Measurements from ENCODE around the gene SFN. TPM values are rescaled to one million over a fixed set of nuclear protein-coding genes. Genes with fewer than 3 reads are reported as not detected.

SFN gene
- total RNA-seq, 1 donor from 2014 or later: 4.4 TPM

DNA sequence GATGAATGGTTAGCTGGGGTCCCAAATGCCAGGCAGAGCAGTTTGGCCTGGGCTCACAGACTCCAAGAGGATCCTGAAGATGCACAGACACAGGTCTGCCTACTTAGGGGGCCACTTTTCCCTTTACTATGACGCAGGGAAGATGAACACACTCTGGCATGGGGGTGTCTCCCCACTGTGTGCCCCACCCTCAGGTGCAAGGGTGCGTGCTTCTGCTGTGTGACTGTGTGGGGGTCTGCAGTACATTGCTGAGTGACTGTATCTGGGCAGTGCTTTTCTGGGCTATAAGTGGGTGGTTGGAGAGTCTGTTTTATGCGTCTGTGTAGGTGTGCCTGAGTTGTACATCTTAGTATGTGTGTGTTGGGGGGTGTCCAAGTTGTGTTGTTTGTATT, 47.0 kb downstream of the SFN start:
- no peak overlapping the region for H3K4me3 Mint-ChIP-seq
- TF ChIP-seq, protein P1, sequence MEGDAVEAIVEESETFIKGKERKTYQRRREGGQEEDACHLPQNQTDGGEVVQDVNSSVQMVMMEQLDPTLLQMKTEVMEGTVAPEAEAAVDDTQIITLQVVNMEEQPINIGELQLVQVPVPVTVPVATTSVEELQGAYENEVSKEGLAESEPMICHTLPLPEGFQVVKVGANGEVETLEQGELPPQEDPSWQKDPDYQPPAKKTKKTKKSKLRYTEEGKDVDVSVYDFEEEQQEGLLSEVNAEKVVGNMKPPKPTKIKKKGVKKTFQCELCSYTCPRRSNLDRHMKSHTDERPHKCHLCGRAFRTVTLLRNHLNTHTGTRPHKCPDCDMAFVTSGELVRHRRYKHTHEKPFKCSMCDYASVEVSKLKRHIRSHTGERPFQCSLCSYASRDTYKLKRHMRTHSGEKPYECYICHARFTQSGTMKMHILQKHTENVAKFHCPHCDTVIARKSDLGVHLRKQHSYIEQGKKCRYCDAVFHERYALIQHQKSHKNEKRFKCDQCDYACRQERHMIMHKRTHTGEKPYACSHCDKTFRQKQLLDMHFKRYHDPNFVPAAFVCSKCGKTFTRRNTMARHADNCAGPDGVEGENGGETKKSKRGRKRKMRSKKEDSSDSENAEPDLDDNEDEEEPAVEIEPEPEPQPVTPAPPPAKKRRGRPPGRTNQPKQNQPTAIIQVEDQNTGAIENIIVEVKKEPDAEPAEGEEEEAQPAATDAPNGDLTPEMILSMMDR (IDR thresholded peaks at IDR 0.05; ENCODE audit: unreplicated experiment): no peak
- H3K27me3 Mint-ChIP-seq (ENCODE audit: low read depth): no peaks in the 10 kb centered on the region
- H3K27ac Mint-ChIP-seq: no peak overlapping the region
- H3K36me3 Mint-ChIP-seq: no peaks in the 10 kb centered on the region
- DNase-seq (ENCODE audit: low spot score in 2 of 2, unreplicated experiment in 2 of 2): no peak
- no peaks in the 10 kb centered on the region for H3K4me1 Mint-ChIP-seq
- no peaks in the 10 kb centered on the region for H3K9me3 Mint-ChIP-seq

DNA sequence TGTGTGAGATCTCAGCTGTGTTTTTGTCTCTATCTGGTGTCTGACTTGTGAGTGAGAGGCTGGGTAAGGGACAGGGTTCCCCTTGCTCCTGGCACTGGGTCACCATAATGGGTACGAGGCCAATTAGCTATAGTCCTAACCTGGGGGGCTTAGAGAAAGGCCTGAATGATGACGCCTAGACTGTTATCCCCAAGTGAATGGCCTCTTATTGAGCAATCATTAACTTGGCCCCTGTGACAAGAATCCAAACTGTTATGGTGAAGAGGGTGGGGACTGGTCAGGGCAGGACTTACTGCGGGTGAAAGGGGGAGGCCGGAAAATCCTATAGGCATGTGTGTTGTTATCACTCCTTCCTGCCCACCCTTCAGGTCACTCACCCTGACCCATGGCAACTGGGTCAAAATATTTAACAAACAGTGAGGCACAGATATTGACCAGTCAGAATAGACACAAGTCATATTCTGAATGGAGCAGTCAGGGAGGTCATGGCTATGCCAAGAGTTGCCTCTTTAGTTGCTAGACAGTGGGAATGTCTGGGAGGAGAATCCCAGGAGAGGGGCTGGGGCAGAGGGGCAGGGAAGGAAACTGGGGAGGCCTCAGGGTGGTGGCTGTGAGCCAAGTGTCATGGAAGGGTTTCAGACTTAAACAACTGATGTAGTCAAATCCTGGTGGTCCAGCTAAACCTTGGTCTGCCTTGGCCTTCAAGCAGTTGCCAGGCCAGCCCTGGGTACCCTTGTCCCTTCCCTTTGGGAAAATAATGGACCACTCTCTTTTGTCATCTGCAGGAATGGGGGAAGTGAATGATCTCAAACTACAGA, 47.6 kb downstream of the SFN start:
- Mint-ChIP-seq H3K4me3 (no peak overlapping the region), H3K27ac (no peak overlapping the region), H3K27me3 (ENCODE audit: low read depth) (no peaks in the 10 kb centered on the region), H3K4me1 (no peaks in the 10 kb centered on the region), H3K9me3 (no peaks in the 10 kb centered on the region), H3K36me3 (no peaks in the 10 kb centered on the region)
- TF ChIP-seq, protein P1 (IDR thresholded peaks at IDR 0.05; ENCODE audit: unreplicated experiment): no peak
- no peak for DNase-seq (ENCODE audit: low spot score in 2 of 2, unreplicated experiment in 2 of 2)

DNA sequence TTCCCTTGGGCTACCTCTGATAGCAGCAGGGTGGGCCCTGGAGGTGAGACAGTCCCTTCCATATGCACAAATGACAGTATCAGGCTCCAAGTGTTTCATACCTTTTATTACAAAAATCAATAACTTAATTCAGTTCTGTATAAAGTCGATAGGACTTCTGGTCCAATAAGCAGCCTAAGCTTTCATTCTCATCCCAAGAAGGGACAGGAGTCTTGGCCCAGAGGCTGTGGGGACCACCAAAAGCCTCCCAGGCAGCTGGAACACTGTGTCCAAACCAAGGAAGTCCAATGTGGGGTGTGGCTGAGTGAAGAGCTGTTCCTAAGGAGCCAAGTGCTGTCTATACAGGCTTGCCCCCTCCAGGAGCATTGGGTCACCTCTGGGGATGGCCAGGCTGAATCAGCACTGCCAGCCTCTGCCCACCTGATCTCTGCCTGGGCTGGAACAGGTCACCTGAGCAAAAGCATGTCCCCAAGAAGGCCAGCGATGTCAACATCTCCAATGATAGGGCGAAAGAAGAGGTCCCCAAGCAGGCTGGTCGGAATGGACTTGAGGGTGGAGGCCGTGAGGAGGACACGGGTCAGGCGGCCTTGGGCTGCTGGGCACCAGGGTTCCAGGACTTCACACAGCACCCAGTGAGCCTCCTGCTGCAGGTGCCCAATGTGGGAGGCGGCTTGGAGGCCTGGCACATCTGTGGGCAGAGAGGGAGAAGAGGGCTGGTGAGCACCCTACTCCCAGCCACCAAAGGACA, 48.6 kb downstream of the SFN start:
- DNase-seq (ENCODE audit: low spot score in 2 of 2, unreplicated experiment in 2 of 2): no peak
- no peaks in the 10 kb centered on the region for H3K9me3 Mint-ChIP-seq
- H3K27ac Mint-ChIP-seq: no peak overlapping the region
- peaks cover 1% of the 10 kb centered on the region for H3K27me3 Mint-ChIP-seq (ENCODE audit: low read depth)
- H3K36me3 Mint-ChIP-seq: no peaks in the 10 kb centered on the region
- H3K4me1 Mint-ChIP-seq: no peaks in the 10 kb centered on the region
- TF ChIP-seq, protein P1 (IDR thresholded peaks at IDR 0.05; ENCODE audit: unreplicated experiment): no peak
- no peak overlapping the region for H3K4me3 Mint-ChIP-seq

DNA sequence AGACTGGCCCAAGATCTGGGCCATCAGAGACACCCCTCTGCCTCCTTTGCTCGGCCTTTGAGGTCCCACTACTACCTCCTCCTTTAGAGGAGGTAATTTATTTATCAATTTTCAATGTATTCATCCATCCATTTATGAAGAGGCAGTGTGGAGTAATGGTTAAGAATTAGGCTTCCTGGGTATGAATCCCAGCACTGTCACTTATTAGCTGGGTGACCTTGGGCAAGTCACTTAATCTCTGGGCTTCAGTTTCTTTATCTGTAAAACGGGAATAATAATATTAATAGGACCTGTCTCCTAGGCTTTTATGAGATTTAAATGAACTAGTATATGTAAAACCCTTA, 49.2 kb downstream of the SFN start:
- H3K27me3 Mint-ChIP-seq (ENCODE audit: low read depth): peaks cover 1% of the 10 kb centered on the region
- no peak overlapping the region for H3K4me3 Mint-ChIP-seq
- DNase-seq (ENCODE audit: low spot score in 2 of 2, unreplicated experiment in 2 of 2): no peak
- H3K36me3 Mint-ChIP-seq: no peaks in the 10 kb centered on the region
- H3K4me1 Mint-ChIP-seq: no peaks in the 10 kb centered on the region
- H3K27ac Mint-ChIP-seq: no peak overlapping the region
- no peaks in the 10 kb centered on the region for H3K9me3 Mint-ChIP-seq
- TF ChIP-seq, protein P1 (IDR thresholded peaks at IDR 0.05; ENCODE audit: unreplicated experiment): no peak

DNA sequence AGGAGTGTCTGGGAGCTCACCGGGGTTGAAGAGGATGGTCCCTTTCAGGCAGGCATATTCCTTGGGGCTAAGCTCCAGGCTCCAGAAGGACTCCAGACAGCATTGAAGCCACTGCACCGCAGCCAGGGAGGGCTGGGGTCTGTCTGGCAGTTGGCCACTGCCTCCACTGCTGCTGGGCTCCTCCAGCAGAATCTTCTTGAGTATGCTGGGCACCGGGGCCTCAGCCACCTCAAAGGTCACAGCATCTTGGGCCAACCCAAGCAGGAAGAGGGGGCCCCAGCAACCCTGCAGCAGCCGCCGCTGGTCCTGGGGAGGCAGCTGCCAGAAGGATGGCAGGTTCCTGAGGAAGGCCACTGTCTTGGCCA, 50.4 kb downstream of the SFN start:
- no peak for DNase-seq (ENCODE audit: low spot score in 2 of 2, unreplicated experiment in 2 of 2)
- no peaks in the 10 kb centered on the region for H3K36me3 Mint-ChIP-seq
- H3K27ac Mint-ChIP-seq: no peak overlapping the region
- no peaks in the 10 kb centered on the region for H3K4me1 Mint-ChIP-seq
- no peak overlapping the region for H3K4me3 Mint-ChIP-seq
- TF ChIP-seq, protein P1 (IDR thresholded peaks at IDR 0.05; ENCODE audit: unreplicated experiment): no peak
- H3K27me3 Mint-ChIP-seq (ENCODE audit: low read depth): peaks cover 1% of the 10 kb centered on the region
- H3K9me3 Mint-ChIP-seq: no peaks in the 10 kb centered on the region

Other genes starting within 250 kb of the SFN start
- gene ARID1A, start 167.1 kb upstream of the SFN start, total RNA-seq: 144 to 160 TPM (median 149 TPM) in 3 replicates
- 10.7 to 14.0 TPM (median 13.1 TPM) in 3 replicates for gene PIGV, start 75.2 kb upstream of the SFN start, total RNA-seq
- gene ZDHHC18, start 36.5 kb upstream of the SFN start, total RNA-seq: 25.8 to 28.8 TPM (median 28.4 TPM) in 3 replicates
- 31.1 to 33.4 TPM (median 32.3 TPM) in 3 replicates for gene GPN2, start 27.1 kb downstream of the SFN start, total RNA-seq
- gene GPATCH3, start 37.3 kb downstream of the SFN start, total RNA-seq: 19.5 to 23.5 TPM (median 19.8 TPM) in 3 replicates
- not detected in 3 replicates for gene NR0B2, start 50.8 kb downstream of the SFN start, total RNA-seq
- gene NUDC, start 58.6 kb downstream of the SFN start, total RNA-seq: 50.8 to 55.3 TPM (median 54.4 TPM) in 3 replicates
- 11.9 to 12.9 TPM (median 12.7 TPM) in 3 replicates for gene KDF1, start 97.3 kb downstream of the SFN start, total RNA-seq
- 27.9 to 29.3 TPM (median 28.7 TPM) in 3 replicates for gene TRNP1, start 130.5 kb downstream of the SFN start, total RNA-seq
- gene TENT5B, start 149.7 kb downstream of the SFN start, total RNA-seq: 3.3 to 4.3 TPM (median 3.4 TPM) in 3 replicates